ENCODE results near the gene RIOX2. TPM values are rescaled to one million over a fixed set of nuclear protein-coding genes. Genes with fewer than 3 reads are reported as not detected.
A peak's percentile ranks its signal among the peaks of the same experiment; 100 is the strongest.

Gene RIOX2
- total and polyA plus RNA-seq, 2 of the 13 experiments (the other 11 are each of a cell fraction or from before 2014, with no cell fraction given) = 19.9 to 43.3 TPM

- TF ChIP-seq HNF4A (CRISPR knock-in tag; IDR thresholded peaks at IDR 0.05) (0 out of 2 replicates have a peak, but pooled peaks have one; percentile 1), ZC3H13 (CRISPR knock-in tag; IDR thresholded peaks at IDR 0.05) (peak; percentile 67; the same call in 1 of the 2 replicates), AHDC1 (CRISPR knock-in tag; IDR thresholded peaks at IDR 0.05; ENCODE audit: borderline replicate concordance) (peak; percentile 40; the same call in 1 of the 2 replicates), ZNF296 (CRISPR knock-in tag; conservative IDR thresholded peaks at IDR 0.05) (no peak), FOXM1 (CRISPR knock-in tag; IDR thresholded peaks at IDR 0.05) (no peak), ZNF484 (CRISPR knock-in tag; IDR thresholded peaks at IDR 0.05; ENCODE audit: borderline replicate concordance, low read depth) (no peak), SP5 (CRISPR knock-in tag; IDR thresholded peaks at IDR 0.05; ENCODE audit: borderline replicate concordance, low read depth) (peak; percentile 24; the same call in 1 of the 2 replicates), ZNF446 (CRISPR knock-in tag; IDR thresholded peaks at IDR 0.05) (peak; percentile 19; the same call in 1 of the 2 replicates), ZNF274 (CRISPR knock-in tag; IDR thresholded peaks at IDR 0.05) (peak; percentile 43; the same call in 1 of the 2 replicates), PHB2 (IDR thresholded peaks at IDR 0.05; ENCODE audit: partially characterized antibody) (no peak), ZNF44 (CRISPR knock-in tag; IDR thresholded peaks at IDR 0.05) (no peak; the same call in 1 of the 2 replicates), ZEB1 (IDR thresholded peaks at IDR 0.05; ENCODE audit: insufficient replicate concordance, low read depth) (peak; percentile 38), GFI1 (CRISPR knock-in tag; IDR thresholded peaks at IDR 0.05; ENCODE audit: borderline replicate concordance) (peak; percentile 77; the same call in 1 of the 2 replicates), TEAD2 (CRISPR knock-in tag; IDR thresholded peaks at IDR 0.05) (no peak), FOSL2 (CRISPR knock-in tag; IDR thresholded peaks at IDR 0.05) (peak; percentile 33; the same call in 1 of the 2 replicates), ZNF546 (CRISPR knock-in tag; conservative IDR thresholded peaks at IDR 0.05) (0 out of 2 replicates have a peak, but pooled peaks have one; percentile 64), ZNF337 (CRISPR knock-in tag; IDR thresholded peaks at IDR 0.05; ENCODE audit: borderline replicate concordance, low read depth) (no peak), BATF2 (CRISPR knock-in tag; IDR thresholded peaks at IDR 0.05) (peak; percentile 74; the same call in 1 of the 2 replicates), ZNF616 (CRISPR knock-in tag; IDR thresholded peaks at IDR 0.05; ENCODE audit: low read depth) (peak; percentile 55; the same call in 1 of the 2 replicates), ZNF772 (CRISPR knock-in tag; IDR thresholded peaks at IDR 0.05) (peak; percentile 69; the same call in 1 of the 2 replicates), ASH2L (IDR thresholded peaks at IDR 0.05; ENCODE audit: insufficient read length, low read depth, low read length) (peak; percentile 73), KLF13 (CRISPR knock-in tag; IDR thresholded peaks at IDR 0.05) (no peak), ZNF580 (CRISPR knock-in tag; IDR thresholded peaks at IDR 0.05; ENCODE audit: borderline replicate concordance, low read depth) (0 out of 2 replicates have a peak, but pooled peaks have one; percentile 9), POLR2AphosphoS5 (IDR thresholded peaks at IDR 0.05; ENCODE audit: low read depth, low read length) (peak; percentile 57)
Measured at GRCh38 chr3:97971679-97972567, at the start of gene RIOX2 (continued).

All from HepG2 (cell line).